Activated naive CD4-positive, alpha-beta T cell treated with anti-CD3 and anti-CD28 coated beads, Interleukin-2, amount 50 U/mL, for 24 hours (primary cell): ENCODE data around the gene CHD6.
A peak's percentile ranks its signal among the peaks of the same experiment; 100 is the strongest.
"Not testable (repeated sequence)": the region's sequence is repeated elsewhere in the genome, so short reads cannot be mapped to it uniquely, and the experiment has no call there.

Experiments used
- H3K27ac Mint-ChIP-seq: one replicate; pipeline ENCODE4 v1.8.0; 2021; ENCODE audit warnings: mild to moderate bottlenecking, mixed read lengths
- H3K27me3 Mint-ChIP-seq: one replicate; pipeline ENCODE4 v1.8.0; 2021; ENCODE audit warnings: mixed read lengths
- H3K36me3 Mint-ChIP-seq: one replicate; pipeline ENCODE4 v1.8.0; 2021; ENCODE audit warnings: mixed read lengths
- H3K4me1 Mint-ChIP-seq: one replicate; pipeline ENCODE4 v1.8.0; 2021; ENCODE audit warnings: mixed read lengths
- H3K4me3 Mint-ChIP-seq: one replicate; pipeline ENCODE4 v1.8.0; 2021; ENCODE audit warnings: mild to moderate bottlenecking, mixed read lengths
- H3K9me3 Mint-ChIP-seq: one replicate; pipeline ENCODE4 v1.8.0; 2021; ENCODE audit warnings: mixed read lengths

The CHD6 gene

GRCh38 chr20:41540918-41541317 lies 77.3 kb downstream of the CHD6 start:
- peaks cover 11% of the 10 kb centered on the region for H3K4me1 Mint-ChIP-seq
- H3K27ac Mint-ChIP-seq = no peak overlapping the region
- H3K4me3 Mint-ChIP-seq = no peak overlapping the region
- H3K9me3 Mint-ChIP-seq = peaks cover 5% of the 10 kb centered on the region
- peaks cover 26% of the 10 kb centered on the region for H3K36me3 Mint-ChIP-seq
- H3K27me3 Mint-ChIP-seq = no peaks in the 10 kb centered on the region

- Mint-ChIP-seq H3K4me1 (peaks cover 7% of the 10 kb centered on the region), H3K9me3 (peaks cover 5% of the 10 kb centered on the region), H3K36me3 (peaks cover 26% of the 10 kb centered on the region), H3K27ac (no peak overlapping the region), H3K27me3 (no peaks in the 10 kb centered on the region), H3K4me3 (no peak overlapping the region)
Measured at GRCh38 chr20:41540459-41540858, 77.7 kb downstream of the CHD6 start.

- Mint-ChIP-seq H3K27me3 (no peaks in the 10 kb centered on the region), H3K4me3 (no peak overlapping the region), H3K36me3 (peaks cover 25% of the 10 kb centered on the region), H3K27ac (no peak overlapping the region), H3K9me3 (peaks cover 5% of the 10 kb centered on the region), H3K4me1 (peaks cover 7% of the 10 kb centered on the region)
Measured at GRCh38 chr20:41538810-41539596, 79.2 kb downstream of the CHD6 start.

GRCh38 chr20:41537865-41538264 lies 80.3 kb downstream of the CHD6 start:
- peaks cover 10% of the 10 kb centered on the region for H3K4me1 Mint-ChIP-seq
- H3K4me3 Mint-ChIP-seq = no peak overlapping the region
- no peaks in the 10 kb centered on the region for H3K27me3 Mint-ChIP-seq
- peaks cover 5% of the 10 kb centered on the region for H3K9me3 Mint-ChIP-seq
- H3K27ac Mint-ChIP-seq = no peak overlapping the region
- peaks cover 25% of the 10 kb centered on the region for H3K36me3 Mint-ChIP-seq

GRCh38 chr20:41535551-41535950 lies 82.6 kb downstream of the CHD6 start:
- not testable (repeated sequence) for H3K27me3 Mint-ChIP-seq, H3K9me3 Mint-ChIP-seq, H3K4me3 Mint-ChIP-seq, H3K27ac Mint-ChIP-seq
- Mint-ChIP-seq H3K4me1 (peaks cover 28% of the 10 kb centered on the region), H3K36me3 (peaks cover 33% of the 10 kb centered on the region)

- H3K4me1 Mint-ChIP-seq = peaks cover 28% of the 10 kb centered on the region
- no peak overlapping the region for H3K27ac Mint-ChIP-seq
- peaks cover 5% of the 10 kb centered on the region for H3K9me3 Mint-ChIP-seq
- H3K36me3 Mint-ChIP-seq = peaks cover 29% of the 10 kb centered on the region
- H3K4me3 Mint-ChIP-seq = no peak overlapping the region
- H3K27me3 Mint-ChIP-seq = no peaks in the 10 kb centered on the region
Measured at GRCh38 chr20:41534842-41535241, 83.3 kb downstream of the CHD6 start.

- Mint-ChIP-seq H3K27ac (no peak overlapping the region), H3K9me3 (peaks cover 4% of the 10 kb centered on the region), H3K4me1 (peaks cover 34% of the 10 kb centered on the region), H3K36me3 (peaks cover 29% of the 10 kb centered on the region), H3K27me3 (no peaks in the 10 kb centered on the region), H3K4me3 (no peak overlapping the region)
Measured at GRCh38 chr20:41534170-41534569, 84.0 kb downstream of the CHD6 start.

GRCh38 chr20:41533537-41534136 lies 84.5 kb downstream of the CHD6 start:
- H3K4me3 Mint-ChIP-seq = no peak overlapping the region
- no peak overlapping the region for H3K27ac Mint-ChIP-seq
- H3K36me3 Mint-ChIP-seq = peaks cover 25% of the 10 kb centered on the region
- no peaks in the 10 kb centered on the region for H3K9me3 Mint-ChIP-seq
- no peaks in the 10 kb centered on the region for H3K27me3 Mint-ChIP-seq
- H3K4me1 Mint-ChIP-seq = peaks cover 40% of the 10 kb centered on the region

GRCh38 chr20:41532935-41533334 lies 85.2 kb downstream of the CHD6 start:
- H3K36me3 Mint-ChIP-seq = peaks cover 23% of the 10 kb centered on the region
- no peaks in the 10 kb centered on the region for H3K9me3 Mint-ChIP-seq
- H3K27ac Mint-ChIP-seq = no peak overlapping the region
- no peak overlapping the region for H3K4me3 Mint-ChIP-seq
- no peaks in the 10 kb centered on the region for H3K27me3 Mint-ChIP-seq
- H3K4me1 Mint-ChIP-seq = peaks cover 40% of the 10 kb centered on the region

- H3K36me3 Mint-ChIP-seq = peaks cover 16% of the 10 kb centered on the region
- no peaks in the 10 kb centered on the region for H3K27me3 Mint-ChIP-seq
- H3K4me1 Mint-ChIP-seq = peaks cover 45% of the 10 kb centered on the region
- H3K4me3 Mint-ChIP-seq = no peak overlapping the region
- no peaks in the 10 kb centered on the region for H3K9me3 Mint-ChIP-seq
- no peak overlapping the region for H3K27ac Mint-ChIP-seq
Measured at GRCh38 chr20:41531518-41532275, 86.5 kb downstream of the CHD6 start.

GRCh38 chr20:41530923-41531322 lies 87.3 kb downstream of the CHD6 start:
- Mint-ChIP-seq H3K4me3 (no peak overlapping the region), H3K4me1 (peaks cover 52% of the 10 kb centered on the region), H3K9me3 (no peaks in the 10 kb centered on the region), H3K36me3 (peaks cover 16% of the 10 kb centered on the region), H3K27ac (no peak overlapping the region), H3K27me3 (no peaks in the 10 kb centered on the region)

- Mint-ChIP-seq H3K4me3 (no peak overlapping the region), H3K36me3 (peaks cover 19% of the 10 kb centered on the region), H3K9me3 (no peaks in the 10 kb centered on the region), H3K27ac (peak overlapping the region; percentile 48), H3K4me1 (peaks cover 51% of the 10 kb centered on the region), H3K27me3 (no peaks in the 10 kb centered on the region)
Measured at GRCh38 chr20:41526327-41526726, 91.8 kb downstream of the CHD6 start.

GRCh38 chr20:41524980-41525613 lies 93.1 kb downstream of the CHD6 start:
- Mint-ChIP-seq H3K27ac (peak overlapping the region; percentile 11), H3K27me3 (no peaks in the 10 kb centered on the region), H3K9me3 (no peaks in the 10 kb centered on the region), H3K4me3 (no peak overlapping the region), H3K36me3 (peaks cover 21% of the 10 kb centered on the region), H3K4me1 (peaks cover 43% of the 10 kb centered on the region)

GRCh38 chr20:41523857-41524256 lies 94.3 kb downstream of the CHD6 start:
- Mint-ChIP-seq H3K36me3 (peaks cover 21% of the 10 kb centered on the region), H3K27ac (no peak overlapping the region), H3K27me3 (no peaks in the 10 kb centered on the region), H3K4me1 (peaks cover 34% of the 10 kb centered on the region), H3K4me3 (no peak overlapping the region), H3K9me3 (no peaks in the 10 kb centered on the region)

- Mint-ChIP-seq H3K9me3 (no peaks in the 10 kb centered on the region), H3K27ac (no peak overlapping the region), H3K27me3 (no peaks in the 10 kb centered on the region), H3K4me1 (peaks cover 27% of the 10 kb centered on the region), H3K4me3 (no peak overlapping the region), H3K36me3 (peaks cover 21% of the 10 kb centered on the region)
Measured at GRCh38 chr20:41513829-41514228, 104.3 kb downstream of the CHD6 start.
